ENCODE measurements around the gene ACKR3. TPM values are rescaled to one million over a fixed set of nuclear protein-coding genes. Genes with fewer than 3 reads are reported as not detected.

Gene ACKR3
- total RNA-seq, 1 donor from 2014 or later: 6.8 TPM

- no peak for DNase-seq (ENCODE audit: low read depth in 2 of 2)
Observed at GRCh38 chr2:236568922-236569572, 578 bp upstream of the ACKR3 start.

- peak in 1 of 2 donors; percentile 17 for DNase-seq (ENCODE audit: low read depth in 2 of 2)
Observed at GRCh38 chr2:236570081-236570868, 650 bp downstream of the ACKR3 start.

GRCh38 chr2:236571145-236571544 lies 1.5 kb downstream of the ACKR3 start:
- DNase-seq (ENCODE audit: low read depth in 2 of 2): no peak

GRCh38 chr2:236572482-236572881 lies 2.9 kb downstream of the ACKR3 start:
- DNase-seq (ENCODE audit: low read depth in 2 of 2): no peak

- DNase-seq (ENCODE audit: low read depth in 2 of 2): no peak
Observed at GRCh38 chr2:236573066-236573929, 3.7 kb downstream of the ACKR3 start.

- no peak for DNase-seq (ENCODE audit: low read depth in 2 of 2)
Observed at GRCh38 chr2:236574000-236574399, 4.4 kb downstream of the ACKR3 start.

GRCh38 chr2:236574424-236575145 lies 5.0 kb downstream of the ACKR3 start:
- DNase-seq (ENCODE audit: low read depth in 2 of 2): no peak

GRCh38 chr2:236575510-236575909 lies 5.9 kb downstream of the ACKR3 start:
- DNase-seq (ENCODE audit: low read depth in 2 of 2): no peak

- DNase-seq (ENCODE audit: low read depth in 2 of 2): no peak
Observed at GRCh38 chr2:236576087-236576486, 6.5 kb downstream of the ACKR3 start.

GRCh38 chr2:236576953-236577352 lies 7.3 kb downstream of the ACKR3 start:
- no peak for DNase-seq (ENCODE audit: low read depth in 2 of 2)

GRCh38 chr2:236577481-236578410 lies 8.1 kb downstream of the ACKR3 start:
- no peak for DNase-seq (ENCODE audit: low read depth in 2 of 2)

GRCh38 chr2:236578411-236578846 lies 8.8 kb downstream of the ACKR3 start:
- no peak for DNase-seq (ENCODE audit: low read depth in 2 of 2)

GRCh38 chr2:236579048-236579745 lies 9.6 kb downstream of the ACKR3 start:
- DNase-seq (ENCODE audit: low read depth in 2 of 2): no peak

- no peak for DNase-seq (ENCODE audit: low read depth in 2 of 2)
Observed at GRCh38 chr2:236579746-236580315, 10.2 kb downstream of the ACKR3 start.

- DNase-seq (ENCODE audit: low read depth in 2 of 2): no peak
Observed at GRCh38 chr2:236580746-236581355, 11.2 kb downstream of the ACKR3 start.

GRCh38 chr2:236581546-236581945 lies 11.9 kb downstream of the ACKR3 start:
- DNase-seq (ENCODE audit: low read depth in 2 of 2): no peak

GRCh38 chr2:236582968-236583367 lies 13.3 kb downstream of the ACKR3 start:
- no peak for DNase-seq (ENCODE audit: low read depth in 2 of 2)

- no peak for DNase-seq (ENCODE audit: low read depth in 2 of 2)
Observed at GRCh38 chr2:236583621-236584203, 14.1 kb downstream of the ACKR3 start.
